NCI-H146 treated with DMSO at 0.1 percent for 48 hours (cell line): ENCODE data around the gene IL15RA.

Experiments used
- DNase-seq: peaks from one replicate; lab custom pipeline; 2025; ENCODE audit not compliant: unreplicated experiment; lab: John Stamatoyannopoulos, UW

The IL15RA gene, protein sequence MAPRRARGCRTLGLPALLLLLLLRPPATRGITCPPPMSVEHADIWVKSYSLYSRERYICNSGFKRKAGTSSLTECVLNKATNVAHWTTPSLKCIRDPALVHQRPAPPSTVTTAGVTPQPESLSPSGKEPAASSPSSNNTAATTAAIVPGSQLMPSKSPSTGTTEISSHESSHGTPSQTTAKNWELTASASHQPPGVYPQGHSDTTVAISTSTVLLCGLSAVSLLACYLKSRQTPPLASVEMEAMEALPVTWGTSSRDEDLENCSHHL

DNA sequence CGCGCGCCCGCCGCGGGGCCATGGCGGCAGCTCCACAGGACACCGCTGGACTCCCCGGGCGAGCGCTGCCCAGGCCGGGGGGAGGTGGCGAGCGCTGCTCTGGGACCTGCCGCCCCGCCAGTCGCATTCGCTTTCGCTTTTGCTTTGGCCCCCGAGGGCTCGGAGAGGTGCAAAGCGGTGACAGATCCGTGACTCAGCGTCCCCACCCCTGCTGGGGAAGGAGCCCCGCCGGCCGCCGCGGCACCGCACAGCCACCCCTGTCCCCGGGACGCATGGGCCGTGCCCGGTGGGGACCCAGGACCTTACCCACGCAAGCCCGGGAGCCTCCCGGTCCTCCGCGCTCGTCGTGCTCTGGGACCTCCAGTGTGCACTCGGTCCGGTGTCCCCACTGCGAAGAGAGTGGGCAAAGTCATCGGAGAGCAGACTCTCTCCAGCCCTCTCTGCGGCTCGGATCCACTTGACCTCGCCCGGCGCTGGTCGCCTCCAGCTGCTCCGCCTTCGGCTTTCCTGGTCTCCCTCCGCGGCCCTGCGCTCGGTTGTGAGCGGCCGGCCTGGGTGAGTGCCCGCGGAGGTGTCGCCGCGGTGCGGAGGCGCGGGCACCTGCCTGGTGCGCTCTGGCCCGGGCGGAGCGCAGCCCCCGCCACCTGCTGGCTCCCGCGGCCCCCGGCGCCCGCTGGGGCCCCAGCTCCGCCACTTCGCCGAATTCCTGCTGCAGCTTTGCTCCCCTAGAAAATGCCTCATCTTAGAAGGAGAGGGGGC is at the start of gene IL15RA:
IL15RA (minus strand) TSS at position 73 of the 759 bp plus-strand sequence; CDS start at position 22, 51 bp downstream.
- peak; percentile 49 for DNase-seq

DNA sequence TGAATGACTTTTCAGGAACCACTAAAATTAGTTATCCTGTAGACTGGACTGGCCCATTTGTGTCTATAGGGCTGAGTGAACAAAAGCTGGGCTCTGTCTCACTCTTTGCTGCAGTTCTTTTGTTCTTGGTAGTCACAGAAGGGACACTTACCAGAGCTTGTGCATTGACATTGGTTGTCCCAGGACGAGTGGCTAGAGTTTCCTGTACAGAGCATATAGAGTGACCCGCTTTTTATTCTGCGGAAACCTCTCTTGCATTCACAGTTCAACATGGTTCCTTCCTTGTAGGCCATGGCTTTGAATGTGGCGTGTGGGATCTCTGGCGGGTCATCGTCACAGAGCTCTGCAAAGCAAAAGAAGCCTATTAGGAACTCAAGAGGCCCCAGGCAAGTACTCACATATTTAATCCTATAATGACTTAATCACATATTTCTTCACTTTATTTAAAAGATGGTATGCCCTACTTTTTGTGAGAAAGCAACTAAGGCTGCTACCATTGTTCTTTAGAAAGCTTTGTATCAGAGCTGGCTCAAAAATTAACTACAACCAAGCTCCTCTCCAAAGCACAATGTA is 48.4 kb upstream of the IL15RA start:
- no peak for DNase-seq

DNA sequence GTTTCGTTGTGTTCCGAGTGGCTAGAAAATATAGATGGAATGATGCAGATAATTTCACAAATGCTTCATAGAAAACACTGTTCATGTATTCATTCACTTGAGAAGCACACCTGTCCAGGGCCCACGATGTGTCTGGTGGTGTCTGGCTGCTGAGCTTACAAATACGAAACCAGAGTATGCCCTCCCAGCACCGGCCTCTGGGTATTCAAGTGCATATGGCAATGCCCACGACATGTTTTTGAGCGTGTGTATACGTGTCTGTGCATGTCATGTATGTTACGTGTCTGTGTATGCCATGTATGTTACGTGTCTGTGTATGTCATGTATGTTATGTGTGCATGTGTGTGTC is 47.0 kb upstream of the IL15RA start:
- no peak for DNase-seq

DNA sequence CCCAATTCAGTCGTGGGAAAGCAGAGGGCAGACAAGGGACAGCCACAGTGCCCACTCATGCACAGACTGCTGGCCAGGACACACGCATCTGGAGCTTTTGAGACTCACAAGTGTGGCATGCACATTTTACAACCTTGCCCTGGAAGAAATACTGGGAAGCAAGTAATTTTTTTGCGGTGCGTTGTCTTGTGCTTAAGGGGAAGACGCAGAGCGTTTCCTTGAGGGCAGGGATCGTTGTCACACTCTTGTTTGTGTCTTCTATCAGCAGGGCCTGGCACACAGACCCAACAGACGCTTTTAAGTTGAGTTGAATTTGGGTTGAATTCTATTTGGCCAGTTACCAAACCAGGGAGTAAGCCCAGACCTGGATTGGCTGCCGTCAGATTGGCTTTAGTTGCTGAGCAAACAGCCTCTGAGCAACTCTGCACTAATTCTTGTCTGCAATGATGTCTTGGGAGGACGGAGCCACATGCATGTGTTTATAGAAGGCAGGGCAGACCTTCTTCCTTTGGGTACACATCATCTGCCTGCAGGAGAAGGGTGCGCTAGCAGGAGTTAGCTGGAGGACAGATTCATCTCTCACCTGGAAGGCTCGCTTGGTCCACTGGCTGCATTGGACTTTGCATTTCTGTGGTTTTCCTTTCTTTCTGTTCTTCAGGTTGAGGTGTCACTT is 46.5 kb upstream of the IL15RA start:
- DNase-seq = no peak

DNA sequence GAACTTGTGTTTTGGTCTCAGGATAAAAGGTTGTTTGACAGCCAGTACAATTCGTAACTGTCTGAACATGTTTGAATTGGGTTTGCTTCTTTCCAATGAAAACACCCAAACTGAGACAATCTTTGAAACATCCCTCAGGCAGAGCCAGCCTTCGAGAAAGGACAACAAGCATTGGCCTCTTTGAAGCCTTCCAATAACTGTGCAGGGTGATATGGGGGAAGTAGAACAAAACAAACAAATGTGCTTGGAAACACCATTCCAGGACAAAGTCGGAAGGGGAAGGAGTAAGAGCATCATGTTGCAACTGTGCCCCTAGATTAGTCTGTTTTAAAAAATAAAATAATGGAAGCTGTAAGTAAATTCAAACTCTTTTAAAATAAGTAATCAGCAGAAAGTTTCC is 45.3 kb upstream of the IL15RA start:
- DNase-seq = no peak

DNA sequence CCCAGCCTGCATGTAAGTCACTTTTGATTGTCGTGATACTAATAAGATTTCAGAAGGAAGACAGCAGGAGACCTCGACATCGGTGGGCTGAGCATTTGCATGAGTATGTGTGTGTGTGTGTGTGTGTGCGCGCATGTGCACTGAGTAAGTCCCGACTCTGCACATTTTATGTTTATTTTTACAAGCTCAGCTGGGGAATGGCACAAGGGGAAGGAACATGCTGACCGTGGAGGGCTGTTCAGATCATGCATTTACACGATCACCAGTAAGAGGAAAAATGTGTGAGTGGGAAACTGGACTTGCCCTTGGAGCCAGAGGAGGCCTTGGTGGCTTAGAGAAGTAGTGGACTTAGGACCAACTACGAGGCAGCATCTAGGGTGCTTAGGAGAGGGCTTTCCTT is 43.5 kb upstream of the IL15RA start:
- no peak for DNase-seq

DNA sequence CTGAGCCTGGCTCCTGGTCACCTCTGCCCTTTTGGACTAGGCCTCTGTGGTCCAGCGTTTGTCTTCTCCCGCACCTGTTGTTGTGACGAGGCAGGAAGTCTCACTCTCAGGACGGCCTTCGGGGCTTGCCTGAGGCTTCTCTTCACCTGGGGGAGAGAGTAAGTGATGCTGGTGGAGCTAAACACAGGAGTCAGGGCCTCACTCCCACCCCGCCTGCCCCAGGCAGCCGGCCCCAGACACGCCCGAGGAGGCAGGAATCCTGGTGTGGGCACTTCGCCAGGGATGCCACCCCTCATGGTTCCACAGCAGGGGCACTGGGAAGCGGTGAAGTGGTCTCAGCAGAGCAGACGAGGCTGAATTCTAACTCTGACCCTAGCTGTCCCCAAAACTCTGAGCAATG is 42.5 kb upstream of the IL15RA start:
- no peak for DNase-seq

DNA sequence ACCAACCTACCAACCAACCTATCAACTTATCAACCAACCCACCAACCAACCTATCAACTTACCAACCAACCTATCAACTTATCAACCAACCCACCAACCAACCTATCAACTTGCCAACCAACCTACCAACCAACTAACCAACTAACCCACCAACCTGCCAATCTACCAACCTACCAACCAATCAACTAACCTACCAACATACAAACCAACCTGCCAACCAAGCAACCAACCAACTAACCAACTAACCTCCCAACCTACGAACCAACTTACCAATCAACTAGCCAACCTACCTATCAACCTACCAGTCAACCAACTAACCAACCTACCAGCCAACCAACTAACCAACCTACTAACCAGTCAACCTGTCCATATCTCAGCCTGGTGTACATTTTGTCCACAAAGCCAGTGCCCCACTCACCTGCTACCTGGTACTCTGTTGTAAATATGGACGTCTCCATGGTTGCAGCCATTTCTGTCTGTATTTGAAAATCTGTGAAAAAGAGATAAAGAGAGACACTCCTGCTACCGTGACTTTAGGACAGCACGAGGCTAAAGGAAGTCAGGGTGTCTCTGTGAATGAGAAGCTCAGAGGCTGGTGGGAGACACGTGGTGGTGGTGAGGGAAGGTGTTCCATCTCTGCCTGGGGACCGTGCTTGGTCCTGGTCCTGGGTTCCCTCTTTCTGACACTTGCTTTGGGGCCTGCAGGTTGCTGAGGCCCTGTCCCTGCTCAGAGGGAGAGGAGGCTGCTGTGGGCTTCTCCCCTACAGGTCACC is 41.9 kb upstream of the IL15RA start:
- DNase-seq = no peak

DNA sequence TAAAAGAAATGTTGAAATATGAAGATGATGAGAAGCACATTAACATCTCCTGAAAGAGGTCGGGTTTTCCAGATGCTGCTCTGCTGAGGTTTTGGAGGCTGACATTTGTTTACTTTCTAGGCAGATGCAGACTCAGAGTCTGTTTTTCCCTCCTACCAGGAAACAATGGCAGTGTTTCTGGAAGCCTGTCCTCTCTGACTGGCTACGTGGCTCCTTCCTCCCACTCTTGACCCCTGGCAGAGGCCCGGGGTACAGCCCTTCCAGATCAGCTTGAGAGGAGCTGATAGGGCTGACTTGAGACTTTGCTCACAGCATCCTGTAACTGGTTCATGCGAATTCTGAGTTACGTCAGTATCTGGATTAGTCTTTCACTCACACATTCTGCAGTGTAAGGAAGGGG is 41.1 kb upstream of the IL15RA start:
- no peak for DNase-seq

DNA sequence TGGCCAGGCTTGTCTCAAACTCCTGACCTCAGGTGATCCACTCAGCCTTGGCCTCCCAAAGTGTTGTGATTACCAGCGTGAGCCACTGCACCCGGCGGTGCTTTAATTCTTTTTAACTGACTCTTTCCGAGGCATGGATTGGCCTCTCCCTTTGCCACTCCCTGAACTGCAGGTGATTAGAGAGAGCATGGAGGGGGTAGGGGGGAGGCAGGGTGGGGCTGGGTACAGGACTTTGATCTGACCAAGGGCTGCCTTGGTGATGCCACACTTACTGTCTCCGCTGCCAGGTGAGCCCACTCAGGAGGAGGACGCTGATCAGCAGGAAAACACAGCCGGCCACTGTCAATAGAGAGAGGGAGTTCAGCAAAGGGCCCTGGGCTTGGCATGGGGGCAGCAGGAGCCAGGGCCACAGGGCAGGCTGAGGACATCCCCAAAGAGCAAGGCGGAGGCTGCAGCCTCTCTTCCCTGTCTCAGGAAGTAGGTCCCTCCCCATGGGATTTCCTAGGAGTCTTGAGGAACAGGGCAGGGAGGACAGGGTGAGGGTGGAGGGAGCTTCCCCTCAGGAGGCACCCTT is 40.5 kb upstream of the IL15RA start:
- DNase-seq = no peak

DNA sequence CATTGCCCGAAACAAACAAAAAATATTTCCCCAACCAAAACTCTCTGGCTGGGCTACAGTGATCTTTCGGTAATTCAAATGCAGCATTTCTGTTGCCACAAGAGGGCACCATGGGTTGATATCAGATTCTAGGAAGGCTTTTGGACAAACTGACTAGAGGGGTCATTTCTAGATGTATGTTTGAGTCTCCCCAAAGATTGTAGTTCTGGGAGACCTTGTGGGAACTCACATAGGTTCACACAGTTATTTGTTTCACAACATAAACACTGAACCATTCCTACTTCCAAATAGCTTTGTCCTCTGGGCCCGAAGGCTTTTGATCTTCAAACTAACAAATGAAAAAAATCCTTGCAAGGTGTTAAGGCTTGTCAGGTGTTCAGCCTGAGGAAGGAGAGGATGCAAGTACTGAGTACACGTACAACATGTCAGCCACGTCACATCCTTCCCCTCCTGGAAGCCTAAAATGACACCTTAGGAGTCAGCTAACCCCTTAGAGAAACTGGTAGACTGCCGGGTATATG is 37.0 kb upstream of the IL15RA start:
- peak; percentile 37 for DNase-seq

DNA sequence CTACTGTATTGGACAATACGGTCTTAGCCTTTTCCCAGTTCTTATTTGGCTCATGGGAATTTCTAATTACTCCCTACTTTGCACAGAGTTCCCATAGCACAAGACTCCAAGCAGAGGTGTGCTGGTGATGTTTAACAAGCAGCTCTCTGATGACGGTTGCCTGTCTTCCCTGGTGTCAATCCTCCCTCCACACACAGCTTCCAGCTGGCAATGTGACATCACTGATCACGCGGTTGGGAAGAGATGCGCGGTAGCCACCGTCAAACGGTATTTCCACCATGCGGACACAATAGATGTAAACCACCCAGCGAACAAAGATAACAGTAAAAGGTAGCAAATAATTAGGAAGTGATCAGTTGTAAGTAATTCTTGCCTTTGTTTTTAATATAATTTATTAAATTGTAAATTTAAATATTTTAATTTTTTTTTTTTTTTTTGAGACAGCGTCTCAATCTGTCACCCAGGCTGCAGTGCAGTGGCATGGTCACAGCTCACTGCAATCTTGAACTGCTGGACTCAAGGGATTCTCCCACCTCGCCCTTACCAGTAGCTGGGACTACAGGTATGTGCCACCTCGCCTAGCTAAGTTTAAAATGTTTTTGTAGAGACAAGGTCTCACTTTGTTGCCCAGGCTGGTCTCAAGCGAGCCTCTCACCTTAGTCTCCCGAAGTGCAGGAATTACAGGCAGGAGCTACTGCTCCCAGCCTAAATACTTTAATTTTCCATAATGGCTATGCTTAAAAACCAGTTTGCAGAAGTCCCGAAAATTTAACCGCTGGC is 36.3 kb upstream of the IL15RA start:
- no peak for DNase-seq

DNA sequence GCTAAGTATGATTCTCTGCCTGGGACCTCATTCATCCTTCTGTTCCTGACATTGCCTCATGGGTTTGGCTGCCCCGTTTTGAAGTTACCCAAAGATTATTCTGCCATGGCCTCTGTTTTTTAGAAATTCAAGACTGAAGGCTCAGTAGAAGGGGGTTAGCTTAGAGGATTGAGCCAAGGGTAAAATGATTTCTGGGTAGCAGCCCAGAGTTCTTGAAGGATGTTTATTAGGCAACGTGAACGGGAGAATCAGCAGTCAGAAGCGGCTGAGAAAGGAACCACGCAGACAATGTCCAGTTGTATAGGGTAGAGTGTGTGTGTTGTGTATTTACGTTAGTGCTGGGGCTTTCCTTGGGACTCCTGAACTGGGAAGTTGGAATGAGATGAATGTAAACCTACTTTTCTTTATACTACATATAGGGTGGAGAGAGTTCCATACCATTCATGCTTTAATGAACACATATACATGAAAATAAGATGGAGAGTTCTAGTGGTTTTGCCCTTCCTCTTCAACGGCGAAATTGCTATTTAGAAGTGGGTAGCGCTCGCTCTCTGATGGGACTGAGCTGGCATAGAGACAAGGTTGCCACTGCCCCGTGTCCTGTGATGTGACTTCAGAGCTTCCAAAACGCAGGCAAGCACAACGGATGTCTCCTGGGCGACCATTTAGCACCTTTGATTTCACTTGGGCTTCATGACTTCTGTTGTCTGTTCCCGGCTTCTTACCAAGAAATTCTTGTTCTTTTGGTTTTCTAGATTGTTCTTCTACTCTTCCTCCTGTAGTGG is 35.0 kb upstream of the IL15RA start:
- DNase-seq = no peak

DNA sequence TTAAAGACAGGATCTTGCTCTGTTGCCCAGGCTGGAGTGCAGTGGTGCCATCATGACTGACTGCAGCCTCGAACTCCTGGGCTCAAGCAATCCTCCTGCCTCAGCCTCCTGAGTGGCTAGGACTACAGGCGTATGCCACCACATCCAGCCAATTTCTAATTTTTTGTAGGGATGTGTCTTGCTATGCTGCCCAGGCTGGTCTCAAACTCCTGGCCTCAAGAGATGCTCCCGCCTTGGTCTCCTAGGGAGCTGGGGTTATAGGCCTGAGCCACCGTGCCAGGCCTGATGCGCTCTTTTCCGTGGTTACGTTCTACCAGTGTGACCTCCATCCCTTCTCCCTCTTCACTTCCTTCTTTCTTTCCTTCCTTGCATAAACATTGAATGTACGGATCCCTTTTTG is 34.2 kb upstream of the IL15RA start:
- no peak for DNase-seq

DNA sequence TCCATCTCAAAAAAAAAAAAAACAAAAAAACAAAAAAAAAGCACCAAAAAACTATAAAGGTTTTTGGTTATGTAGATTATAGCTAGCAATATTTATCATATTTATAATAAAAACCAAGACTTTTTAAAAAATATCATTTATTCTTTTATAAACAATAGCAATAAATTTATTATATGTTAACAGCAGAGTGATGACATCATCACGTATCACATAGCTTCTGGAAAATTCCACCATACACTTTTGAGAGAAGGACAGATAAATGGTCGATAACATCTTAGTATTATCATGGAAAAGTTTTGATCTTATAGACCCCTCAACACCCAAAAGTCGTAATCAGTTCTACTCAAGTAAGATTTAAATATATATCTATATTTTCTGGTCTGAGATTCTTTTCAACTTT is 33.2 kb upstream of the IL15RA start:
- no peak for DNase-seq

DNA sequence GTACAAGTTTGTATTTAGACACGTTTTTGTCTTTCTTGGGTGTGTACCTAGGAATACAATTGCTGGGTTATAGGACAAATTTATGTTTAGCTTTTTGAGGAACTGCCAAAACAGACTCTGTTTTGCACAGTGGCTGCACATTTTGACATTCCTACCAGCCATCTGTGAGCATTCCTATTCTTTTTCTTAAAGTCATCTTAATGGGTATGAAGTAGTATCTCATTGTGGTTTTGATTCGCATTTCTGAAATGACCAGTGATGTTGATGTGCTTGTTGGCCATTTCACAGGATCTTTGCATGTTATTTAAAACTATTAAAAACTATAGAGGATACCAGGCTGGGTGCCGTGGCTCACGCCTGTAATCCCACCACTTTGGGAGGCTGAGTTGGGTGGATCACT is 32.6 kb upstream of the IL15RA start:
- DNase-seq = no peak

DNA sequence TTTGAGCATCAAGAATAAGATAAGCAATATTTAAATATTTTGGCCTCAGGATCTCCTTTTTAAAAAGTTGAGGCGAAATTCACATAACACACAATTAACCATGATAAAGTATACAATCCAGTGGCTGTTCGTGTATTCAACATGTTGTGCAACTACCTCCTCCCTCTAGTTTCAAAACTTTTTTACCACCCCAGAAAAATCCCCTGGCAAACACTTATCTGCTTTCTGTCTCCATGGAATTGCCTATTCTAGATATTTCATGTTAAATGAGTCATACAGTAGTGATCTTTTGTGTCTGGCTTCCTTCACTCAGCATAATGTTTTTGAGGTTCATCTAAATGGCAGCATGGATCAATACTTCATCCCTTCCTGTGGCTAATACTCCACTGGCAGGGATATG is 31.8 kb upstream of the IL15RA start:
- no peak for DNase-seq

DNA sequence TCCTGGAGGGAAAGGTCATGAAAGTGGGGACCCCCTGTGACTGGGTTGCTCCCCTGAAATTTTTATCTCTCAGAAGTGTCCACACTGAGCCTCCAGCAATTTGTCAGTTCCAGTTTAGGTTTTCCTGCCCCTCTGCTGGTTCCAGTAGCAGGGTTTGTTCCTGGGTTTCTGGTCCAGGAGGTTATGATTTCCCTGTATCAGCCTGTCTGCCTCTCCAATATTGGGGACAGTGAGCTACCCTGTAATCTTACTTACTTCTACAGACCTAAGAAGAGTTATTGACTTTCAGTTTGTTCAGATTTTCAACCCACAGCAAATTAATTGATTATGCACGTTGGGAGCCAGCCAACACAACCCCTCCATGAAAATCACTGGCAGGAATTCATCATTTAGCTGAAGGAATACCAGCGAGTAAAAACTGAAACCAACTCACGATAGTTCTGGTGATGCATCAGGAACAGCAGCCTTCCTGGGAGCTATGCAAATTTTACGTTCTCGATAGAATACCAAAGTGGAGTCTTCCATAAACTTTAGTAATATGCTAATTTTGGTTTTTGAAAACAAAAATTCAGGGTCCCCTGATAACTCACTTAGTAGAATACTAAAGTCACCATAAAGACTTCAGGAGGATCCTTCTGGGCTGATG is 31.3 kb upstream of the IL15RA start:
- DNase-seq = no peak

DNA sequence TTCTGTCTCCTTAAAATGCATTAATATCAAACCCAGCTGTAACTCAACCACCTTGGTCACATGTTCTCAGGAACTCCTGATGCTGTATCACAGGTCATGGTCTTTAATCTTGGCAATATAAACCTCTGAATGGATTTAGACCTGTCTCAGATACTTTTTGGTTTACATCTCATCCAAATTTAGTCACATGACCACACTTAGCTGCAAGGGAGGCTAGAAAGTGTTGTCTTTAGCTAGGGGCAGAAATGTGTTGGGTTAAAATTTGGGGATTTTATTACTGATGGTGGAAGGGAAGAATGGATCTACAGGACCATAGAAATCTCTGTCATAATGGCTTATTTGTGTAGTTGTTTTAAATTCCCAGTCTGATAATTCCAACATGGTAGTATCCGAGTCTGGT is 29.6 kb upstream of the IL15RA start:
- DNase-seq = no peak
